Measurements from ENCODE around the gene MED16. TPM values are rescaled to one million over a fixed set of nuclear protein-coding genes. Genes with fewer than 3 reads are reported as not detected.

Gene MED16
- total and polyA plus RNA-seq, 2 of the 13 experiments (the other 11 are each of a cell fraction or from before 2014, with no cell fraction given), result 13.3 to 14.8 TPM

- TF ChIP-seq ZNF431 (CRISPR knock-in tag; IDR thresholded peaks at IDR 0.05; ENCODE audit: borderline replicate concordance, low read depth), result no peak
- TF ChIP-seq PATZ1 (CRISPR knock-in tag; IDR thresholded peaks at IDR 0.05), result peak; percentile 93
- TF ChIP-seq ZSCAN25 (CRISPR knock-in tag; IDR thresholded peaks at IDR 0.05), result no peak; the same call in 1 of the 2 replicates
- TF ChIP-seq, protein P1, sequence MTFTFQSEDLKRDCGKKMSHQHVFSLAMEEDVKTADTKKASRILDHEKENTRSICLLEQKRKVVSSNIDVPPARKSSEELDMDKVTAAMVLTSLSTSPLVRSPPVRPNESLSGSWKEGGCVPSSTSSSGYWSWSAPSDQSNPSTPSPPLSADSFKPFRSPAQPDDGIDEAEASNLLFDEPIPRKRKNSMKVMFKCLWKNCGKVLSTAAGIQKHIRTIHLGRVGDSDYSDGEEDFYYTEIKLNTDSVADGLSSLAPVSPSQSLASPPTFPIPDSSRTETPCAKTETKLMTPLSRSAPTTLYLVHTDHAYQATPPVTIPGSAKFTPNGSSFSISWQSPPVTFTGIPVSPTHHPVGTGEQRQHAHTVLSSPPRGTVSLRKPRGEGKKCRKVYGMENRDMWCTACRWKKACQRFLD (CRISPR knock-in tag; IDR thresholded peaks at IDR 0.05; ENCODE audit: borderline replicate concordance), result no peak
- TF ChIP-seq ZNF784 (CRISPR knock-in tag; IDR thresholded peaks at IDR 0.05; ENCODE audit: borderline replicate concordance), result no peak
- TF ChIP-seq ZNF207 (IDR thresholded peaks at IDR 0.05; ENCODE audit: borderline replicate concordance), result no peak
- TF ChIP-seq ZNF781 (CRISPR knock-in tag; IDR thresholded peaks at IDR 0.05; ENCODE audit: borderline replicate concordance, not compliant biosample characterization), result no peak
- TF ChIP-seq ZNF225 (CRISPR knock-in tag; IDR thresholded peaks at IDR 0.05), result no peak
- TF ChIP-seq TFDP2 (CRISPR knock-in tag; IDR thresholded peaks at IDR 0.05), result no peak
- no peak for TF ChIP-seq ZSCAN31 (CRISPR knock-in tag; IDR thresholded peaks at IDR 0.05; ENCODE audit: low read depth)
- no peak for TF ChIP-seq BCLAF1 (IDR thresholded peaks at IDR 0.05)
- TF ChIP-seq NR2F6 (IDR thresholded peaks at IDR 0.05), result no peak
- no peak for TF ChIP-seq NR2F6 (CRISPR knock-in tag; IDR thresholded peaks at IDR 0.05)
- no peak for TF ChIP-seq DPF2 (CRISPR knock-in tag; IDR thresholded peaks at IDR 0.05; ENCODE audit: borderline replicate concordance, low read depth)
- peak; percentile 83; the same call in 1 of the 2 replicates for TF ChIP-seq ZNF121 (CRISPR knock-in tag; IDR thresholded peaks at IDR 0.05)
- TF ChIP-seq ZNF101 (CRISPR knock-in tag; IDR thresholded peaks at IDR 0.05; ENCODE audit: borderline replicate concordance, low read depth), result no peak
- TF ChIP-seq ZMYM4 (CRISPR knock-in tag; IDR thresholded peaks at IDR 0.05), result no peak; the same call in 1 of the 2 replicates
- no peak for TF ChIP-seq GABPA (IDR thresholded peaks at IDR 0.05; ENCODE audit: low read depth, low read length)
- TF ChIP-seq GABPA (CRISPR knock-in tag; IDR thresholded peaks at IDR 0.05; ENCODE audit: low read depth), result 0 out of 2 replicates have a peak, but pooled peaks have one; percentile 10
- TF ChIP-seq SMC3 (IDR thresholded peaks at IDR 0.05; ENCODE audit: low read length), result no peak
- no peak for TF ChIP-seq ZFP90 (CRISPR knock-in tag; IDR thresholded peaks at IDR 0.05; ENCODE audit: borderline replicate concordance)
- no peak for TF ChIP-seq TOPORS (CRISPR knock-in tag; IDR thresholded peaks at IDR 0.05)
- no peak for TF ChIP-seq NCOA2 (CRISPR knock-in tag; IDR thresholded peaks at IDR 0.05)
Measured at GRCh38 chr19:925526-926322, 32.7 kb upstream of the MED16 start, which contains the start of gene ARID3A (continued).
